ENCODE results near the gene OPA1. TPM values are rescaled to one million over a fixed set of nuclear protein-coding genes. Genes with fewer than 3 reads are reported as not detected.

Gene OPA1
- total RNA-seq, 1 donor from 2014 or later: 67.2 TPM

DNA sequence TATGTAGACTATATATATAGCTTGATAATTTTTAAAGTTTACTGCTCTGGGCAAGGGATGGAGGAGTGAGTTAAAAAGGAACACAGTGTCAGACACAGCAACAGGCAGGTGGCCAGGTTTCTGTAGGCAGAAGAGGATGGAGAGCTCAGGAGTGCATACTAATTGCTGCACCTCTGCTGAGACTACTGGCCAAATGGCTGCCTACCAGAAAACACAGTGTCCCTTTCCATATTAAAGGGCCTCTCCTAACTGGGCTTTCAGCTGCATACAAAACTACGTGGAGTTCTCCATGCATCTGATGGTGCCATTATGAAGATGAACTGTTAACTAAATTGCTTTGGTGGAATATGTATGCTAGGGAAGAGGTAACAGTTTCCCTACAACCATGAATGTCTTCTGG lies 40.1 kb upstream of the OPA1 start:
- H3K36me3 Mint-ChIP-seq (ENCODE audit: low read depth, unreplicated experiment): no peaks in the 10 kb centered on the region
- H3K27me3 Mint-ChIP-seq (ENCODE audit: unreplicated experiment): no peaks in the 10 kb centered on the region
- no peaks in the 10 kb centered on the region for H3K9me3 Mint-ChIP-seq (ENCODE audit: unreplicated experiment)
- TF ChIP-seq, protein P1, sequence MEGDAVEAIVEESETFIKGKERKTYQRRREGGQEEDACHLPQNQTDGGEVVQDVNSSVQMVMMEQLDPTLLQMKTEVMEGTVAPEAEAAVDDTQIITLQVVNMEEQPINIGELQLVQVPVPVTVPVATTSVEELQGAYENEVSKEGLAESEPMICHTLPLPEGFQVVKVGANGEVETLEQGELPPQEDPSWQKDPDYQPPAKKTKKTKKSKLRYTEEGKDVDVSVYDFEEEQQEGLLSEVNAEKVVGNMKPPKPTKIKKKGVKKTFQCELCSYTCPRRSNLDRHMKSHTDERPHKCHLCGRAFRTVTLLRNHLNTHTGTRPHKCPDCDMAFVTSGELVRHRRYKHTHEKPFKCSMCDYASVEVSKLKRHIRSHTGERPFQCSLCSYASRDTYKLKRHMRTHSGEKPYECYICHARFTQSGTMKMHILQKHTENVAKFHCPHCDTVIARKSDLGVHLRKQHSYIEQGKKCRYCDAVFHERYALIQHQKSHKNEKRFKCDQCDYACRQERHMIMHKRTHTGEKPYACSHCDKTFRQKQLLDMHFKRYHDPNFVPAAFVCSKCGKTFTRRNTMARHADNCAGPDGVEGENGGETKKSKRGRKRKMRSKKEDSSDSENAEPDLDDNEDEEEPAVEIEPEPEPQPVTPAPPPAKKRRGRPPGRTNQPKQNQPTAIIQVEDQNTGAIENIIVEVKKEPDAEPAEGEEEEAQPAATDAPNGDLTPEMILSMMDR (IDR thresholded peaks at IDR 0.05; ENCODE audit: unreplicated experiment): no peak
- no peak overlapping the region for H3K4me3 Mint-ChIP-seq (ENCODE audit: unreplicated experiment)
- no peaks in the 10 kb centered on the region for H3K4me1 Mint-ChIP-seq (ENCODE audit: unreplicated experiment)
- no peak overlapping the region for H3K27ac Mint-ChIP-seq (ENCODE audit: unreplicated experiment)
- DNase-seq (ENCODE audit: low spot score): no peak

DNA sequence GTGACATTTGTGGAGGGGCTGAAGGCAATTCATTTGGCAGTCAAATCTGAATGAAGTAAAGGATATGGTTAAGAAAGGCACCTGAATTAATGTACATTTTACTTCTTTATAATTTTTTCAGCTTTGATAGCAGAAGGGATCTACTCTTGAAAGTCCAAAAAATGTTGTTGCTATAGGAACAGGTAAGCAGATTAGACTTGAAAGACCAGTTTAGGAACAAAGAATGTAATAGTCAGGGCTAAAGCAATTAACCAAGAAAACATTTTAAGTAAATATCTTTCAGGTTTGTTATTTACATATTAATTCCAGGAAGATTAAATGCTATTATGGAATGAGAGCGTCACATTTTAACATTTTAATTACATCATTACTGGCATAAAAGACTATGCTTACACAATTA lies 39.4 kb upstream of the OPA1 start:
- Mint-ChIP-seq H3K4me1 (ENCODE audit: unreplicated experiment) (no peaks in the 10 kb centered on the region), H3K27me3 (ENCODE audit: unreplicated experiment) (no peaks in the 10 kb centered on the region), H3K4me3 (ENCODE audit: unreplicated experiment) (no peak overlapping the region), H3K9me3 (ENCODE audit: unreplicated experiment) (no peaks in the 10 kb centered on the region), H3K27ac (ENCODE audit: unreplicated experiment) (no peak overlapping the region), H3K36me3 (ENCODE audit: low read depth, unreplicated experiment) (no peaks in the 10 kb centered on the region)
- DNase-seq (ENCODE audit: low spot score): no peak
- TF ChIP-seq, protein P1 (IDR thresholded peaks at IDR 0.05; ENCODE audit: unreplicated experiment): no peak

DNA sequence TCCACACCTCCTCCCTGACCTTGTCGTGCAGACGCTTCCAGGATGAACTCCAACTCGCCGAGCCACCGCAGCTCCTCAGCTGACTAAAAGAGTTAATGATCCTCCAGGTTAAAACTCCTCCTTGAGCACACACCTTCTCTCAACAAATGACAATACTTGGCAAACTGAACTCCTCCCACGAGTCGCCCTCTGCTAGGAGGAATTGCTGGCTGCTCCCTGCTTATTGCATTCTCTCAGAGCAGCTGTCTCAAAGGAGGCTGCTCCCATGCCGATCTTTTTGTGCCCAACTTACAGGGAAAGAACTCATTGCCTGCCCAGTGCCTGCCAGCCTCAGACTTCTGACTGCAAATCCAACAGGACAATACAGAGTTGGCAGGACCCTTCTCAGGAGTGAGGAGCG lies 38.2 kb upstream of the OPA1 start, which contains the start of gene ATP13A4:
Gene ATP13A4 (minus strand): TSS at position 85 of the 400 bp plus-strand sequence. CDS start 96 bp downstream, outside the sequence.
- Mint-ChIP-seq H3K4me3 (ENCODE audit: unreplicated experiment) (no peak within 1 kb of the TSS), H3K4me1 (ENCODE audit: unreplicated experiment) (no peaks in the 10 kb centered on the region), H3K9me3 (ENCODE audit: unreplicated experiment) (no peaks in the 10 kb centered on the region), H3K27me3 (ENCODE audit: unreplicated experiment) (no peaks in the 10 kb centered on the region), H3K27ac (ENCODE audit: unreplicated experiment) (no peak within 1 kb of the TSS), H3K36me3 (ENCODE audit: low read depth, unreplicated experiment) (no peaks in the 10 kb centered on the region)
- DNase-seq (ENCODE audit: low spot score): no peak
- TF ChIP-seq, protein P1 (IDR thresholded peaks at IDR 0.05; ENCODE audit: unreplicated experiment): no peak

DNA sequence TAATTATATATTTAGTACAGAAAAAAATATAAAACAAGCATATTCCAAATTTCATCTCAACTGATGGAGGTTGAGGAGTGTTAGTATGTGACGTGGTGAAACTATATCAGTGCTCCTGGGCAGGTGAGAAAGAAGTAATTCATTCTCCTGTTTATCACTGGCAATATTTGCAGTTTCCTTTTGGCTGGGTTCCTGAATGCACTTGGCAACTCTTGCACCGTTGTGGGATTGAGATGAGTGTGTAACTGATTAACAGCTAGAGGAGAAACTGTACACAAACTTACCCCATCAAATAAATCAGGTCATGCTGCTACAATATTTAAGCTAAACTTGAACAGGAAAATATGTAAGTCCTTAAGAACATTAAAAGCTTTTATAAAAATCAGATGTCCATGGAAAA lies 36.2 kb upstream of the OPA1 start:
- no peaks in the 10 kb centered on the region for H3K4me1 Mint-ChIP-seq (ENCODE audit: unreplicated experiment)
- no peaks in the 10 kb centered on the region for H3K36me3 Mint-ChIP-seq (ENCODE audit: low read depth, unreplicated experiment)
- H3K27ac Mint-ChIP-seq (ENCODE audit: unreplicated experiment): no peak overlapping the region

DNA sequence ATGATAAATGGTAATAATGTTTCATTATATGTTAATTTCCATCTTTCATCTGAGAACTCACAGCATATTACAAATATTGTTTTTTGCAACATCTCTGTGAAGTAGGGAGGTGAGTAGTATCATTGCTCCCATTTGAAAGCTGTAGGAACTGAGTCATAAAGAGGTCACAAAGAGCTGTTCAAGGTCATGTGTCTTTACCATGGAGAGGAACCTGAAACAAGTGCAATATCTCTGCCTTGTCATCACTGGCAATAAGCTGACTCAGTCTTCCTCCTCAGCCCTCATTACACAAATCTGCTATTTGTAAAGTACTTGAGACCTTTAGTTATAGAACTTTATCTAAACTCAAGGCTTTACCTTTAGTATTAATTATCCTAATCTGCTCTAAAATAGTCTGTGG lies 33.9 kb upstream of the OPA1 start:
- TF ChIP-seq, protein P1 (IDR thresholded peaks at IDR 0.05; ENCODE audit: unreplicated experiment): no peak
- Mint-ChIP-seq H3K4me1 (ENCODE audit: unreplicated experiment) (no peaks in the 10 kb centered on the region), H3K27me3 (ENCODE audit: unreplicated experiment) (peaks cover 1% of the 10 kb centered on the region), H3K4me3 (ENCODE audit: unreplicated experiment) (no peak overlapping the region), H3K36me3 (ENCODE audit: low read depth, unreplicated experiment) (no peaks in the 10 kb centered on the region), H3K9me3 (ENCODE audit: unreplicated experiment) (no peaks in the 10 kb centered on the region), H3K27ac (ENCODE audit: unreplicated experiment) (no peak overlapping the region)
- DNase-seq (ENCODE audit: low spot score): no peak

More for the DNA sequence above, 36.2 kb upstream of the OPA1 start:
- Mint-ChIP-seq H3K4me3 (ENCODE audit: unreplicated experiment) (no peak overlapping the region), H3K27me3 (ENCODE audit: unreplicated experiment) (no peaks in the 10 kb centered on the region), H3K9me3 (ENCODE audit: unreplicated experiment) (no peaks in the 10 kb centered on the region)
- DNase-seq (ENCODE audit: low spot score): no peak
- TF ChIP-seq, protein P1 (IDR thresholded peaks at IDR 0.05; ENCODE audit: unreplicated experiment): no peak
